Mucosa of rectum (tissue), 2 donors: ENCODE data around the gene RET.

Source experiments
- H3K27ac ChIP-seq, 2 donors: one replicate each; pipeline ENCODE4 v1.7.0; 2013; ENCODE audit warnings: inconsistent platforms in 2 of 2, low read depth in 2 of 2, low read length in 2 of 2
- H3K27me3 ChIP-seq, 2 donors: one replicate each; pipeline ENCODE4 v1.7.0; 2013; ENCODE audit warnings: low read length in 2 of 2; ENCODE audit not compliant: control insufficient read depth in 2 of 2, insufficient read depth in 2 of 2
- H3K36me3 ChIP-seq, 2 donors: one replicate each; pipeline ENCODE4 v1.7.0; 2013; ENCODE audit warnings: low read length in 2 of 2; ENCODE audit not compliant: control insufficient read depth in 2 of 2, insufficient read depth in 2 of 2
- H3K4me1 ChIP-seq, 2 donors: one replicate each; pipeline ENCODE4 v1.7.0; 2013; ENCODE audit warnings: low read length in 2 of 2, mild to moderate bottlenecking in 1 of 2; ENCODE audit not compliant: control insufficient read depth in 2 of 2, insufficient read depth in 2 of 2
- H3K4me3 ChIP-seq, 2 donors: one replicate each; pipeline ENCODE4 v1.7.0; 2013; ENCODE audit warnings: low read length in 2 of 2
- H3K9ac ChIP-seq, 2 donors: one replicate each; pipeline ENCODE4 v1.7.0; 2013; ENCODE audit warnings: low read length in 2 of 2, low read depth in 1 of 2, mild to moderate bottlenecking in 1 of 2
- H3K9me3 ChIP-seq, 2 donors: one replicate each; pipeline ENCODE4 v1.7.0; 2013; ENCODE audit warnings: low read length in 2 of 2; ENCODE audit not compliant: control insufficient read depth in 2 of 2
- donor health status: healthy.
- donor health status: Normal muscosa, but diverticular disease.

The RET gene

DNA sequence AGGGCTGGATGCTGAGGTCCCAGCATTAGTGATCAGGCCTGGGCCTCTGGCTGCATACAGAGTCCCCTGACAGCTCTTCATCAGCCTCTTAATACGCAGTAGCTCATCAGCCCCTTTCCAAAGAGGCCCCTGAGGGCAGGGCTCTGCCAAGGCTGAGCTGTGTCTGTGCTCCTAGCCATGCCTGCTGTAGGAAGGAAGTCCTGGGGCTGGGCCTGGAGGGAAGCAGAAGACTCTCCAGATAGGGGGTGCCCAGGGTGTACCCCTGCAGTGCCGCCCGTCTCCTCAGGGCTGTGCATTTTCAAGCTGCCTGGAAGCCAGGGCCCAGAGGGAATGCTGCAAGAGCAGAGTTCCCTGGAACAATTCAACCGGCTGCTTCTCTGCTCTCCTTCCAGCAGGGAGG lies 7.3 kb upstream of the RET start:
- Histone ChIP-seq H3K9me3 (no peaks in the 10 kb centered on the region), H3K36me3 (no peaks in the 10 kb centered on the region), H3K4me3 (no peak overlapping the region), H3K9ac (no peak overlapping the region), H3K27ac (no peak overlapping the region), H3K4me1 (no peaks in the 10 kb centered on the region), H3K27me3 (peaks cover 0 to 6% of the 10 kb centered on the region in 2 donors)

GRCh38 chr10:43070121-43071085 lies 6.5 kb upstream of the RET start:
- H3K4me3 ChIP-seq = no peak overlapping the region
- H3K27ac ChIP-seq = no peak overlapping the region
- H3K4me1 ChIP-seq = no peaks in the 10 kb centered on the region
- H3K9me3 ChIP-seq = no peaks in the 10 kb centered on the region
- no peak overlapping the region for H3K9ac ChIP-seq
- peaks cover 0 to 6% of the 10 kb centered on the region in 2 donors for H3K27me3 ChIP-seq
- no peaks in the 10 kb centered on the region for H3K36me3 ChIP-seq

DNA sequence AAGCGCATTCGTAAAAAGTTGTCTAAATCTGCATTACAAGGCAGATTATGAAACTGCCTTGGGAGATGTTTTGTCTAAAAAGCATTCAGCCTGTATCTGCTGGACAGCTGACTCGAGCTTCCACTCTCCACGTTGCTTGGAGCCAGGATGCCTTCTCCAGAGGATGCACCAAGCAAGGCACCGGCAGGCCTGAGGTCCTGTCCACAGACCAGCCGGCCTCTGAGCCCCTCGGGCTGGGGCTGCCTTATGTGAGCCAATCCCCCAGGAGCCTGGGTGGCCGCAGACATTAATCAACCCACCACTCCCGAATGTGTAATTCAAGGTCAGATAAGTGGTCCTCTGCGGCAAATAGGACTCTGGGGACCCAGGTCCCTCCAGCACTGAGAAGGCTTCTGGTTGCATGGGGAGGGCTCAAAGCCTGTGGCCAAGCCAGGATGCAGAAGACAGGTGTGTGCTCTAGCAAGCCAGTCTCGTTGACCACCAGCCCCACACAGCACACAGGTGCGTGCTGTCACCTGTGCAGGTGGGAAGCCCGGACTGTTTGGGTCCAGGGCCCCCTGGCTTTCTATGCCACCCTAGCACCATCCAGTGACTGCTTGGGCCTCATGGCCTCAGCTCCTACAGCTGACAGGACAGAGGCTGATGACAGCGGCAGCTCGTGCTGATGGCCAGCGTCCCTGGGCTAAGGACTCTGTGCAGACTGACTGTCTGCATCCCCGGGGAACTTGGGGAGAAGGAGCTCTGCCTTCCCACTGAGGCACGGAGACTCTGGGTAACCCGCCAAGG lies 4.8 kb upstream of the RET start:
- H3K4me3 ChIP-seq = no peak overlapping the region
- H3K4me1 ChIP-seq = peaks cover 0 to 6% of the 10 kb centered on the region in 2 donors
- H3K9me3 ChIP-seq = no peaks in the 10 kb centered on the region
- no peaks in the 10 kb centered on the region for H3K36me3 ChIP-seq
- no peak overlapping the region for H3K27ac ChIP-seq
- peaks cover 3 to 9% of the 10 kb centered on the region in 2 donors for H3K27me3 ChIP-seq
- no peak overlapping the region for H3K9ac ChIP-seq

- H3K4me1 ChIP-seq = peaks cover 0 to 6% of the 10 kb centered on the region in 2 donors
- no peaks in the 10 kb centered on the region for H3K36me3 ChIP-seq
- H3K9ac ChIP-seq = no peak overlapping the region
- no peak overlapping the region for H3K27ac ChIP-seq
- peaks cover 3 to 9% of the 10 kb centered on the region in 2 donors for H3K27me3 ChIP-seq
- H3K9me3 ChIP-seq = no peaks in the 10 kb centered on the region
- no peak overlapping the region for H3K4me3 ChIP-seq
Measured at GRCh38 chr10:43073191-43073590, 3.7 kb upstream of the RET start.

GRCh38 chr10:43073721-43074120 lies 3.1 kb upstream of the RET start:
- H3K4me1 ChIP-seq = peaks cover 0 to 6% of the 10 kb centered on the region in 2 donors
- no peak overlapping the region for H3K27ac ChIP-seq
- H3K9me3 ChIP-seq = no peaks in the 10 kb centered on the region
- H3K27me3 ChIP-seq = peaks cover 3 to 9% of the 10 kb centered on the region in 2 donors
- no peak overlapping the region for H3K9ac ChIP-seq
- no peak overlapping the region for H3K4me3 ChIP-seq
- no peaks in the 10 kb centered on the region for H3K36me3 ChIP-seq

- Histone ChIP-seq H3K36me3 (no peaks in the 10 kb centered on the region), H3K4me1 (peaks cover 0 to 6% of the 10 kb centered on the region in 2 donors), H3K27ac (no peak overlapping the region), H3K4me3 (no peak overlapping the region), H3K9ac (no peak overlapping the region), H3K9me3 (no peaks in the 10 kb centered on the region), H3K27me3 (peaks cover 3 to 13% of the 10 kb centered on the region in 2 donors)
Measured at GRCh38 chr10:43074409-43074808, 2.5 kb upstream of the RET start.

DNA sequence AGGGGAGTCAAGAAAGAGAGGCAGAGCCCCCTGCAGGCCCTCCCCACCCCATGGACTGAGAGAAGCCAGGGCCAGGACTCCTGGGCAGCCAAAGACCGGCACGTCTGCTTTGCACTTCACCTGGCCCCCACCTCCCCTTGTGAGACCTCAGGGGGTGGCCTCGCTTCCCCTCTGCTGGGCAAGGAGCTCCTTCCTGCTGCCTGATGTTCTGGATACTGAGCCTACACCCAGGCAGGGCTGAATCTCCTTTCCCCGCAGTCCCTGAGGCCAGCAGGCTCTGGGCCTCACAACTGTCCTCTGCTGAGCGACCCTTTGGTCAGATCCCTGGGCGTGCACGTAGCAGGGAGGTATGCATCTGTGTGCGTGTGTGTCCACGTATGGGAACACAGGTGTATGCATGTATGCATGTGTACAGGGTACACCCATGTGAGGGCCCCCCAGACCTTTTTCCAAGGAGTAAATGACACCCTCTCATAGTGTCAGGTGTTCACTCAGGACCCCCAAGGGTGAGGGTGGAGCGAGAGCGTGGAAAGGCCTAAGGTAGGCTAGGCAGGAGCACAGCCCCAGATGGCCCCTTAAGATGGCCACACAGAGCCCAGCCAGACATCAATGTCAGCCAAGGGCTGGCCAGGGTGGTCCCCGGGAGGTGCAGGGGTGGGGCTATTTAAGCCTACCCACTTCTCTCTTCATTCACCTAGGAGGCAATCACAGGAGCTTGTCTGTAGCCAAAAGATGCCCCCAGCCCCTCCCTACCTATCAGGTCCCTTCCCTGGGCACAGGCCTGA lies 1.9 kb upstream of the RET start:
- no peaks in the 10 kb centered on the region for H3K36me3 ChIP-seq
- H3K27me3 ChIP-seq = peaks cover 3 to 13% of the 10 kb centered on the region in 2 donors
- no peaks in the 10 kb centered on the region for H3K9me3 ChIP-seq
- no peak overlapping the region for H3K27ac ChIP-seq
- no peak overlapping the region for H3K4me3 ChIP-seq
- H3K9ac ChIP-seq = no peak overlapping the region
- H3K4me1 ChIP-seq = peaks cover 0 to 6% of the 10 kb centered on the region in 2 donors

DNA sequence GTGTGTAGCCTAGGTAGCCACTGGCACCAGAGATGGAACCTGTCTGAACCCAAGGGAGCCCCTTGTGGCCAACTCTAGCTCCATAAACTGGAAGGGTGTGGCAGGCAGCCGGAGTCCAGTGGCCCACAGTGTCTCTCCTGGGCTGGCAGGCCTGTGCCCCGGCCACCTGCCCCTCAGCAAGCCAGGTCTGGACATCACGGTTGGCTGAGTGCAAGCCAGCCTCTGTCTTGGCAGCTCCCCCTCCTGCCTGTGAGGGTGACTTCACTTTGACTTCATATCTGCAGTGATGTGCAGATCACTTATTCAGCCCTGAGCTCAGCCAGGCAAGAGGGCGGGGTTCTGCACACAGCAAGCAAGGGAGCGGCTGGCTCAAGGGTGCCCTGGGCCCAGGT lies 1.3 kb upstream of the RET start:
- Histone ChIP-seq H3K36me3 (no peaks in the 10 kb centered on the region), H3K27ac (no peak overlapping the region), H3K9me3 (no peaks in the 10 kb centered on the region), H3K4me1 (peaks cover 0 to 6% of the 10 kb centered on the region in 2 donors), H3K27me3 (peaks cover 3 to 13% of the 10 kb centered on the region in 2 donors), H3K4me3 (no peak overlapping the region), H3K9ac (no peak overlapping the region)

DNA sequence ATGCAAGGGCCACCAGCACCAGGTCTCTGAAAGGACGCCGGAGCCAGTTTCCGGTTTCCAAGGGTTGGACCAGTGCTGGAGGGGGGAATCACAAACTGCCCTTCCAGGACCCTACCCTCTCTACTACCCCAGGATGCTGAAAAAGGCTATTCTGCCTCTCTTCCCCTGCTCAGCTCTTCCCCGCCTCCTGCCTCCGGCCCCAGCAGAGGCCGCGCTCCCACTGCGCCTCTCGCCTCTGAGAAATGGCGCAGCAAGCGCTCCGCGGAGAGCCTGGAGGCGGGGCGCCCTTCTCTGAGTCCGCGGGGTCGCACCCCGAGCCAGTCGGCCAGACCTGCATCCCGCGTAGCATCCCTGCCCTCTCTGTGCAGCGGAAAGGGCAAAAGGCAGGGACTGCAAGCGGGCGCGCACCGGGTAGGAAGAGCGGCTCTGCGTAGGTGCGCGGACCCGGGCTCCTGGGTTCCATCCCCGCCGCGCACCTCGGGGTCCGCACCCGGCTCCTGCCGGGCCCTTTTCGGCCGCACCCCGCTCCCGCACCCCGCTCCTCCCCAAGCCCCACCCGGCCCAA lies 476 bp upstream of the RET start:
- Histone ChIP-seq H3K9ac (no peak overlapping the region), H3K4me1 (peaks cover 0 to 6% of the 10 kb centered on the region in 2 donors), H3K36me3 (no peaks in the 10 kb centered on the region), H3K9me3 (no peaks in the 10 kb centered on the region), H3K27ac (no peak overlapping the region), H3K27me3 (peaks cover 3 to 13% of the 10 kb centered on the region in 2 donors), H3K4me3 (peak overlapping the region; percentile 0 to 3)
